ENCODE data around the gene TRAF2.

Gene TRAF2

DNA sequence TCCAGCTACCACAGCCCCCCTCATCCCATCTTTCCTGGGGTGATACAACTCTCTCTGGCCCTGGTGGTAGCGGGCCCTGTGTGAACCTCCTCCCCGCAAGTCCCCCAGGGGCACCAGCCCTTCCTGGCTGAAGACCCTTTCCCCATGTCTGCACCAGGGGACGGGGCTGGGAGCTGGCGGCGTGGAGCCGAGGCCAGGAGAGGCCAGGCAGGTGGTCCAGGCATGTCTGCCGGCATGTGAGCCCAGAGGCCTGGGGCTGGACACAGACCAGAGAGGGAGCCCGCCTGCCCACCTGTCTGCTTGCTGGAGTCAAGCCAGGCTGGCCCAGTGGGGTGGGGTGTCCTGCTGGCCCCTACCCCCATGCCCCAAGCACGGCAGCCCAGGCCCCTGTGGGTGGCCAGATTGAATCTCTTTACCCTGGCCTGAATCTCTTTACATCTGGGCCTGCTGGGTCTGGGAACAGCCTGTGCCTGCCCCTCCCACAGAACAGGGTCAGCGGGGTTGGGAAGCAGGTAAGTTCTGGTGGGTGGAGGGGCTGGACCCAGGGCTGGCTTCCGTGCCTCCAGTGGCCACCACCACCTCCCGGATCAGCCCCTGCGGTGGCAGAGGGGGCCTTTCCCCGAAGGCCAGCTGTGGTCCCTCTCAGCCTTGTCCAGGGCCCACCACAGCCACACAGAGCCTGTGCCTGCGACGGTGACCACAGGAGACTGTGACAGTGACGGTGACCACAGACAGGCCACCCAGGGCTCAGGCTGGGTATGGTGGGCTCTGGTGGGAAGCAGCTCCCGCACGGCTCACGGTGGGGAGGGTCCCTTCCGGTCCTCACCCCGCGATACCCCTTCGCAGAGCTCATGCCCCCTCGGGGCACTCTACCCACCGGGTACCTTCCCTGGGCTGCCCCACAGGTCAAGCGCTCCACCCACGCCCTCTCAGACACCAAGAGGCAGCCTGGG, 72.9 kb downstream of the TRAF2 start:
- DNase-seq (ENCODE audit: low read depth in 3 of 3, low spot score in 1 of 3), result no peak

DNA sequence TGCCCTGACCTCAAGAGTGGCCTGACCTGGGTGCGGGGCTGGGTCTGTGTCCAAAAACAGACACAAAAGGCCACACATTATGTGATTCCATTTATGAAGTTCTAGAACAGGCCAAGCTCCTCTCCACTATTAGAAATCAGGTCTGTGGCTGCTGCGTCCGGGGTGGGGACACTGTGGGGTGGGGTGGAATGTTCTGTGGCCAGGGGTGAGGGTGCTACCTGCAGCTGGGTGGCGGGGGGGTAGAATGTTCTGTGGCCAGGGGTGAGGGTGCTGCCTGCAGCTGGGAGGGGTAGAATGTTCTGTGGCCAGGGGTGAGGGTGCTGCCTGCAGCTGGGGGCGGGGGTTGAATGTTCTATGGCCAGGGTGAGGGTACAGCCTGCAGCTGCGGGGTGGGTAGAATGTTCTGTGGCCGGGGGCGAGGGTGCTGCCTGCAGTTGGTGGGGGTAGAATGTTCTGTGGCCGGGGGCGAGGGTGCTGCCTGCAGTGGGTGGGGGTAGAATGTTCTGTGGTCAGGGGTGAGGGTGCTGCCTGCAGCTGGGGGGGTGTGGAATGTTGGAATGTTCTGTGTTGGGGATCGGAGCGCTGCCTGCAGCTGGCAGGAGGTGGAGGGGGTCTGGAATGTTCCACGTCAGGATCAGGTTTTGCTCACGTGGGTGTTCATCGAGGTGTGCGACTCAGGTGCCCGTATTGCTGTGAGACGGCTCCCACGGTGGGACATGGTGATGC, 74.1 kb downstream of the TRAF2 start:
- no peak for DNase-seq (ENCODE audit: low read depth in 3 of 3, low spot score in 1 of 3)

DNA sequence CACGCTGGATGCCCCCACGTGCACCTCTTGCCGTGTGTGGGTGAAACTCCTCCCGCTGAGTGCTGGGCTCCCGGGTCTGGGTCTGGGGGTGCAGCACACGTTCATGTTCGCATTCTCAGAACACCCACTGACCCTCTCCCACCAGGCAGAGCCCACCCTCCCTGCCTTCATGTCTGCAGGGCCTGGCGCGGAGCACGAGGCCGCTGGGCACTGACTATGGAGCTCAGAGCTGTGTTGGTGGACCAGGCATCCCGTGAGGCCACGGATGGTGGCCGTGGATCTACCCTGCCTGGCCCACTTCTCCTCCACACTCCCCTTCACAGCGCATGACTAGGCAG, 74.6 kb downstream of the TRAF2 start:
- DNase-seq (ENCODE audit: low read depth in 3 of 3, low spot score in 1 of 3), result no peak

DNA sequence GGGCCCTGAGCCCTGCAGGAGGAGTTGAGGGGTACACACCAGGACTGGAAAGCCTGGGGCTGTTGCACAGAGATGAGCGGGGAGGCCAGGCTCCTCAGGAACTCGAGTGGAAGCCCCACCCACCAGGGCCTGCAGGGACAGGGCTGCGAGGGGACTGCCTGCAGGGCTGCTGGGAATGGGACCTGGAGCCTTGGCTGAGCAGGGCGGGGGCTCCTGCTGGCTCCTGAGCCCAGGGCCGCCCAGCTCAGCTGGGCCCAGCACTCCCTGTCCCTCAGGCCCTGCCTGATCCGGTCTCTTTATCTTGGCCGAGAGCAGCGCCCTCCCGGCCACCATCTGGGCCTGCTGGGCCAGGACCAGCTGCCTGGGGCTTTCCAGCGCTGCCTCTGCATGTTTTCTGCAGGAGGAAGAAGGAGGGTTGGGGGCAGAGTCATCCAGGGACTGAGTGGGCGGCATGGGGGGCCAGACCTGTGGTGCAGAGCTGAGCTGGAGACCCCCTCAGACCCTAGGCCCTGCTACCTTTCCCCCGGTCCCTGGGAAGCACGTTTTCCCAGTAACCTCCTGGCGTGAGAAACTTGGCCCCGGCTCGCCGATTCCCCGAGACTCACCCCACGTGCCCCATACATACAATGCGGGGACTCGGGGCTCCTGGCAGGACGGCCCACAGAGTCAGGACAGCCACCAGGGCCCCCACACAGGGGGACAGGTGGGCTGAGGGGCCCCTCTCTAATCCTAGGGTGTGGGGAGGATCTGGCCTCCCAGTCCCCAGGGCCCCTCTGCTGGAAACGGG, 75.2 kb downstream of the TRAF2 start:
- no peak for DNase-seq (ENCODE audit: low read depth in 3 of 3, low spot score in 1 of 3)

DNA sequence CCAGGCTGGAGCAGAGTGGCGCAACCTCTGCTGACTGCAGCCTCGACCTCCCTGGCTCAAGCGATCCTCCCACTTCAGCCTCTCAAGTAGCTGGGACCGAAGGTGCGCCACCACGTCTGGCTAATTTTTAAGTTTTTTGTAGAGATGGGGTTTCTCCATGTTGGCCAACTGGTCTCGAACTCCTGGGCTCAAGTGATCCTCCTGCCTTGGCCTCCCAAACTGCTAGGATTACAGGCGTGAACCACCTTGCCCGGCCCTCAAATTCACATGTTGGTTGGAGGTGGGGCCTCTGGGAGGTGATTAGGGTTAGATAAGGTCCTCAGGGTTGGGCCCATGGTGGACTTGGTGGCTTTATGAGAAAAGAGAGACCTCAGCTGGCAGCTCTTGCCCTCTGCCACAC, 75.8 kb downstream of the TRAF2 start:
- DNase-seq (ENCODE audit: low read depth in 3 of 3, low spot score in 1 of 3), result no peak

DNA sequence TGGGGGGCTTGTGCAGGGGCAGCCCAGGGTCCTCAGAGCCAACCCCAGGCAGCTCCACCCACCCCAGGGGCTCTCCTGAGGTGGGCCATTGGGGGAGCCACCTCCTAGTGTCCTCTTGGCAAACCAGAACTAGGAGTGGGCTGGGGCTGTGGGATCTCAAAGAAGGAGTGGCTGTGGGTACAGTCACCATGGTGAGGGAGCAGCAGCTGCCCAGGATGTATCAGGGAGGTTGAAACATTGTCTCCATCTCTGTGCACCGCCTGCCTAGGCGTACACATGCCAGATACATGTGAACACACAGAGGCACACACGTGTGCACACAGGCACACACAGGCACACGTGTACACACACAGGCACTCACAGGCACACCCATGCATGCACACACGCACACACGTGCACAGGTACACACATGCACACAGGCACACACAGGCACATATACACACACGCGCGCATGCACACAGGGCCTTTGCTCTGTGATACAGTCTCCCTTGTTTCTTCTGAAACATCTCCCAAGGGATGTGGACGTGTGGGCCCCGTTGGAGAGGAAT, 76.5 kb downstream of the TRAF2 start:
- DNase-seq (ENCODE audit: low read depth in 3 of 3, low spot score in 1 of 3), result no peak

DNA sequence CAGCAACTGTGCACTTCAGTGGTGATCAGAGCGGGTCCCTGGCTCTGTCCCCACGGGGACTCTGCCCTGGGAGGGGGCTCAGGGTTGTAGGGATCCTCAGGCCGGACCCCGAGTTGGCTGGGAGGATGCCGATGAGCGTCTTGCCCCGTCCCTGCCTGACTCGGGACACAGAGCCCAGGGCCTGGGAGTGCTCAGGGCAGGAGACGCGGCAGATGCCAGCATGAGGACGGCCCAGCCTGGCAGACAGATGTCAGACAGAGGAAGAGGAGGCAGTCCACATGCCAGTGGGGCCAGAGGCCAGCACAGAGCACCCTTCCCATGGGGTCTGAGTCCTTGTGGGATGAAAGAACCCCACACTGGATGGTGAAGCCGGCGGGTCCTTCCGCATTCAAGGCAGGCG, 77.0 kb downstream of the TRAF2 start:
- DNase-seq (ENCODE audit: low read depth in 3 of 3, low spot score in 1 of 3), result no peak

DNA sequence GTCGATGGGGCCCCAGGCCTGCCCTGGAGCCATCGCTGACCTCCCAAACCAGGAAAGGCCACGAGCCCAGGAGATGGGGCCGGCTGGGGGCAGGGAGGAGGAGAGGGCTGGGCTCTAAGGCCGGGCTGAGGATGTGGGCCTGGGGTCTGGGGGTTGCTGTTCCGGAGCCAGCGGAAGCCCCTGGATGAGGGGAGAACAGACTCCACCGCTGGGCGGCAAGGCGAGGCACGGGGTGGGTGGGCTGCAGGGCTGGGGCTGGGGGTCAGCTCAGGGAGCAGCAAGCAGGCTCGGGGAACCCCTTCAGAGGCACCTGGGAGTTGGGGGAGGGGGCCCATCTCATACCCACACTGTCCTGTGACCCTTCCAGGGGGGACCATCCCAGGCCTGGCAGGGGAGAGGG, 77.4 kb downstream of the TRAF2 start:
- no peak for DNase-seq (ENCODE audit: low read depth in 3 of 3, low spot score in 1 of 3)

DNA sequence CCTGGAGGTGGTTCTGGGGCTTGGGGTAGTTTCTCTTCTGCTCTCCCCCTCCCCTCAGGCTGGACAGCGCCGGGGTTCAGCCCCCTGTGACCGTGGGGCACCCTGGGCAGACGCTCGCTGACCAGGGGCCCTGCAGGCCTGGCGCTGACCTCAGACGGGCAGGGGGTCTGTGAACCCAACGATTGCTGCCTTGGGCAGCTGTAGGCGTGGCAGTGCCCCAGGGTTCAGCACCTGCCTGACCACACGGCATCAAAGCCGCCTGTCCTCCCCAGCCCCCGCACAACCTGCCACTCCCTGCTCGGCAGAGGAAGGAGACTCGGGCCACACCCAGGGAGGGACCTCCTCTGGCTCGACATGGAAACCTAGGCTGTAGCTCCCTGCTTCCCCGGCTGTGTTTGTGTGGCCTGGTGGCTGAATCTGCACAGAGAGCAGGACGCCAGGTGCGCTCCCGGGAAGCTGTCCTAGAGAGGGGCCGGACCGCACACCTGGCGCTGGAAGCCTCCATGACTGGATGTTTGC, 77.9 kb downstream of the TRAF2 start:
- no peak for DNase-seq (ENCODE audit: low read depth in 3 of 3, low spot score in 1 of 3)

DNA sequence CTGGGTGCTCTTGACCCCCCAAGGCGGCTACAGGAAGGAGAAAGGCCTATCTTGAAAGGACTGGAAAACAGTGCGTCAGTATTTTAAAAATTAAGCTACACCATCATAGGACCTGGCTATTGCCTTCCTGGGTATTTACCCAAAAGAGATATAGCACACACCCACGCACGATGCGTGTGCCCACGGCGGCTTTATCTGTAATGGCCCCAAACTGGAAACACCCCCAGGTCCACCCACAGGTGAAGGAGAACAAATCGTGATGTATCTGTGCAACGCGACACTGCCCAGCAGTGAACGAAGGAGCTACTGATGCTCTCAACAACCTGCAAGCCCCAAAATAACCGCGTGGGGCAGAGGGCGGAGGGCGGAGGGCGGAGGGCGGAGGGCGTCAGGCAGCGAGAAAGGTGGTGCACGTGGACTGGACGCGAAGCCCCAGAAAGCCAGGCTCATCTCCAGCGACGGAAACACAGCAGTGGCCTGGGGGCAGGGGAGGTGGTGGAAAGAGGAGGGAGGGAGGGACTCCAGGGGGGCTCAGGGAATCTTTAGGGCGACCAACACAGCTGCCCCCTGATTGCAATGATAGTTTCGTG, 78.6 kb downstream of the TRAF2 start:
- DNase-seq (ENCODE audit: low read depth in 3 of 3, low spot score in 1 of 3), result no peak

DNA sequence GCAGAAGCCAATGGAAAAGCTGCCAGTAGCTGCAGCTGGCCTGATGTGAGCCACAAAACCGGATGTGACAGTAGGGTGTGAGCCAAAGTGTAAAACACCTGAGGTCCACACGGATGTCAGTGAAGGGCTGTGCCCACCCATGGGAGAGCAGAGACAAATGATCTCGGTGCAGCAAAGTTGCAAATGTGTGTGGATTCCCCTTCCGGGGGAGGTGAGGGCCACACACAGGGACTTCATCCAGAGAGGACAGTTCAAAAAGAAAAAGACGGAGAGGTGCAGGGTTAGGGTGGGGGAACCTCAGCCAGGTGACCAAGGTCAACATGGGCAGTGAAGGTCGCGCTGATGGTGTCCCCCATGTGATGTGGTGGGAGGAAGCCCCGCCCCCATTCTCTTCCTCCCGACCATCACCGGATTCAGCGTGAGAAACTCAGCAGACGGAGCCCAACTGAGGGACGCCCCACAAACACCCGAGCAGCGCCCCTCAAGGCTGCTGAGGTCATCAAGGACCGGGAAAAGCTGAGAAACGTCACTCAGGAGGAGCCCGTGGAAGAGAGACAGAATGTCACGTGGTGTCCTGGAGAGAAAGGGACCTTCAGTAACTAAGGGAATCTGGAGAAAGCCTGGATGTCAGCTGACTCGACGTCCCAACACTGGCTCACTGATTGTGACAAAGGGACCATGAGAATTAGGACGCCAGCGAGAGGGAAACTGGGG, 79.6 kb downstream of the TRAF2 start:
- no peak for DNase-seq (ENCODE audit: low read depth in 3 of 3, low spot score in 1 of 3)

DNA sequence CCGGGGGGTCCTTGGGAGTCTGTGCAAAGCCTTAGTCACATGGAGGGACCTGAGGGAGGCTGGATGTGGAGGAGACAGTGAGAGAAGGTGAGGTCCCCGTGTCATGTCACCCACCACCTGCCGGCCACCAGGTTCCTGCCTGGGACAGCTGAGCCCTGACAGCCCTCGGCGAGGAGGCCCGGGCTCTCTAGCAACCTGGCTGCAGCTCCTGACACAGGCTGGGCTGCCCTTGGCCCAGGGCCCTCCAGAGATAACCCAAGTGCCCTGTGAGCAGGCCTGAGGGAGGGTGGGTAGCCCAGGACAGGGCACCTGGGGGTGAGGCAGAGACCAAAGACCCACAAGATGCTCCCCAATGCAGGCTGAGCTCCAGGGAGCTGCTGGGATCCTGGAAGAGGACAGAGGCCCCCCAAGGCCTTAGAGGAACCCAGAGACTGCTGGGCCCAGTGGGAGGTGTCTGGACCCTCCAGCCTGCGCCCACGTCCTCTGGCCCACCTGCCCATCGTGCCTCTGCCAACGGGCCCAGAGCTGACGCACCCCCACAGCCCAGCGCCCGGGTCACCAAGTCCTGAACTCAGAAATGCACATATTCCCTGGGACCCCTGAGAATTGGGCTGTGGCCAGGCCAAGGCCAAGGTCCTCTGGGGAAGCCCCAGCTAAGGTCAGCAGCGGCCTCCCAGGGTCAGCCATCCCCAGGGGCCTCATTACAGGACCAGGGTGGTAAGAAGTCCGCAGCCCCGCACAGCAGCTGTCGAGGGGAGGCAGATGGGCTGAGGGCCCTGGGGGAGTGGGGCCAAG, 82.2 kb downstream of the TRAF2 start:
- DNase-seq (ENCODE audit: low read depth in 3 of 3, low spot score in 1 of 3), result no peak

DNA sequence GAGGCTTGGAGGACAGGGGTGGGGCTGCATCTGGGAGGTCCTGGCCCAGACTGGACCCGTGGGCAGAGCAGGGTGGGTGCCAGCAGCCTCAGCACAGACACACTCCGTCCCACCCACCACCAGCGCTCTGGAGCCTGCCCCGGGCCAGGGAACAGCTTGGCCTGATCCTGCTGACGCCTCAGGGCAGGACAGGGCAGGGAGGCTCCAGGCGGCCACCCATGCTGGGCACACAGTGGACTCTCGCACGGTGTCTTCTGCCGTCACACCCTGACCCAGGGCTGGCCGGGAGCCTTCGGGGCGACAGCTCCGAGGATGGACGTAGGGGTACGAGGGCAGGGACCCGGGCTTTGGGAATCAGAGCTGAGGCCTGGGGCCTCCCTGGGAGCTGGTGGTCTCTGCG, 82.8 kb downstream of the TRAF2 start:
- DNase-seq (ENCODE audit: low read depth in 3 of 3, low spot score in 1 of 3), result no peak

DNA sequence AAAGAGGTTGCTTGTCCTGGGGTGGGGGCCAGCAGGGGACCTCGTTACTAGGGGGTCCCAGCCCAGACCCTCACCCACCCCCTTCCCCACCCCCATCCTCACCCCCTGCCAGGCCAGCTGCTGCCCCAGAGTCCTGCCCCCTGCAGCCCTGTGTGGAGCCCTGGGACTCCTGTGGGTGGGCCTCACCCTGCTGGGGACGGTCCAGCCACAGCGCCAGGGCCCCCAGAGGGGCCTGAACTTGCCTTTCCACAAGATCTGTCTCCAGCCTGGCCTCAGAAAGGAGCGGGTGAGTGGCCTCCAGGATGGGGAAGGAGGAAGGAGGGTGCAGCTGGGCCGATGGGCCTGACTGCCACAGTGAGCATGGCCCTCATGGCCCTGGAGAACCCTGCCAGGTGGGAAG, 83.5 kb downstream of the TRAF2 start:
- DNase-seq (ENCODE audit: low read depth in 3 of 3, low spot score in 1 of 3), result no peak

DNA sequence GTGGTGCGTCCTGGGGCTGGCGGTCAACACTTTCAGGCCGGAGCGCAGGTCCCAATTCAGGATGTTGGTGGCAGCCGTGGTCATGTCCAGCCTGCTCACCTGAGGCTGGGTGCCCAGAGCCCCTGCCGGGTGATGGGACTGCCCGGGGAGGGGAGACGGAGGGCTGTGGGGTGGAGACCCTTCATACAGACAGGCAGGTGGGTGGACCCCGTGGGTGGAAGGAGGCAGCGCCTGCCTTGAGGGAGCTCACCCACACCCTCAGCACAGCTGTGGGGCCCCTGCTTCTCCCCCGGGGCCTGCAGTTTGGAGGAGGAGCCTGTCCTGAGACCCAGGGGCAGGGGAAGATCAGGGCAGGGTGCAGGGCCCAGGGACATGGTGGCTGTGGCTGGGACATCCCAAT, 84.0 kb downstream of the TRAF2 start:
- no peak for DNase-seq (ENCODE audit: low read depth in 3 of 3, low spot score in 1 of 3)

DNA sequence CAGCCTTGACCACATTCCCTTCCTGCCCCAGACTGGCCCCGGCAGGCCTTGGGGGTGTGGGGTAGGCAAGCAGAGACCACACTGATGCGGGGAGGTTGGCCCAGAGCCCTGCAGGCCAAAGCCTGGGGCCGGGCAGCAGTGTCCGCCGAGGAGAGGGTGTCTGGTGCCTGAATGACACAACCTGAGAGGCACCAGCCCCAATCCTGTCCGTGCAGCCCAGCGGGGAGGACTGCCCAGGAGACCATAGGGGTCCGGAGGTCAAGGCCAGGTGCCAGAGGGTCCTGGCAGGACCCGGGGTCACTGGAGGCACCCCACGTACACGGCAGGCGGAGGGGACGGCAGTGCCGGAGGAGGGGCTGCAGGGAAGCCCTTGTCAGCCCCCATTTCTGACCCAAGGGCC, 85.4 kb downstream of the TRAF2 start:
- no peak for DNase-seq (ENCODE audit: low read depth in 3 of 3, low spot score in 1 of 3)

DNA sequence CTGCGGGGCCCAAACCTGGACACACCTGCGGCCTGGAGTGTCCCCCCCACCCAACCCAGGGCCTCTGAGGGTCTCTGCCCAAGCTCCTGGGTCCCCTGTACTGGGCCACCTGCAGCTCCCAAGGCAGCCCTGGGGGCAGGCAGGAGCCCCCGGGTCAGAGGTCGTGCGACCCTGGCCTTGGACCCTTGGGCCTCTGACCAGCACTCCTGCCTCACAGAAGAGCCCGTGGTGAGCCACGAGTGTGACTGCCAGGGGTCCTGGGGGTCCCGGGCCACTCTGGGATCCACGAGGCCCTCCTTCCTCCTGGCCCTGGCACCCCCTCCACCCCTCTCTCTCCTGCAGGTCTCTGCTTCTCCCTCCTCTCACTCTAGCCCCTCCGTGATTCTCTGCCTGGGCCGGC, 86.0 kb downstream of the TRAF2 start:
- no peak for DNase-seq (ENCODE audit: low read depth in 3 of 3, low spot score in 1 of 3)

DNA sequence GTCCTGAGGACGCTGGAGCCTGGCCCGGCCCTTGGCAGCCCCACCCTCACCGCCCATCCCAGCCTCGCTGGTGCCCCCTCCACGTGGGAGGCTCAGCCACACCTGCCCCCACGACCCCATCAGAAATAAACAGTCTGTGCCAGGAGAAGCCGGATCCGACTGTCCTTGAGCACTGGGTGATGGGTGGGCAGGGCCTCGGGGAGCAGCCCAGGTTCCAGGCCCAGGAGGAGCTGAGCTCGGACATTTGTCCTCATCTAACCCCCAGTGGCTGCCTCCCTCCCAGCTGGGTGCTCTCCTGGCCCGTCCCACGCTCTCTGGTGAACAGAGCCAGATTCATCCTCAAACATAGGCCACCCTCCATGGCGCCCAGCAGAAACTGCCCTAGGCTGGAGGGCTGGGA, 86.4 kb downstream of the TRAF2 start:
- DNase-seq (ENCODE audit: low read depth in 3 of 3, low spot score in 1 of 3), result no peak
